ENCODE data around the gene SNRPA1. TPM values are rescaled to one million over a fixed set of nuclear protein-coding genes. Genes with fewer than 3 reads are reported as not detected.

The SNRPA1 gene
- total and polyA plus RNA-seq, 2 of the 13 experiments (the other 11 are each of a cell fraction or from before 2014, with no cell fraction given) = 41.2 to 108 TPM

DNA sequence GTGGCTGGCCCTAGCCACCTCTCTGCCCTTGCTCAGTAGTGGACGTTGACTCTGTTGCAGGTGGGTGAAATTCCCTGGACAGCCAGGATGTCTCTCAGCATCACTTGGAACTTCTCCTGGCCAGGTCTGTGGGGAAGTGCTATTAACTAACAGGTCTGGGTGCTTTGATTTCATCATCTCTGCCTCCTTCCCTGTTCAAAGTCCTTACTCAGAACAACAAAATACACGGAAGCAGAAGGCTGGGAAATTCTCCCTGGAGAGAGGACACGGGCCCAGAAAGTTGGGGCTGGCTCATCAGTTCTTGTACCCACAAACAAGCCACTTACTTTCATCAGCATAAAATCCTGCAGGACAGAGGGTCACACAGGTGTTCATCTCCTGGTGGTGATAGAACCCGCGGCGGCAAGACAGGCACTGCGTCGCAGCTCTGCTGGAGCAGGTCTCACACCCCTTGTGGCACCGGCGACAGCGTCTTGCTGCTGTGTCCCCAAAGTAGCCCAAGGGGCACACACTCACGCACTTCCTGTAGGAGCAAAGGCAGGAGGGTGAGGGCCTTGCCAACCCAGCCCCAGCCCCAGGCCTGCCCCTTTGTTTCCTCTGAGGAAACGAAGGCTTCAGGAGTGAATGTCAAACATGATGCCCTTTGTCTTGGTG, 29.6 kb upstream of the SNRPA1 start (continued):
- TF ChIP-seq TMF1 (CRISPR knock-in tag; IDR thresholded peaks at IDR 0.05; ENCODE audit: low read depth) = no peak
- no peak for TF ChIP-seq GTF3A (CRISPR knock-in tag; conservative IDR thresholded peaks at IDR 0.05)
- 0 out of 2 replicates have a peak, but pooled peaks have one; percentile 15 for TF ChIP-seq ZNF124 (CRISPR knock-in tag; IDR thresholded peaks at IDR 0.05)
- TF ChIP-seq E2F2 (CRISPR knock-in tag; IDR thresholded peaks at IDR 0.05; ENCODE audit: borderline replicate concordance) = no peak
- TF ChIP-seq ZNF550 (CRISPR knock-in tag; IDR thresholded peaks at IDR 0.05; ENCODE audit: borderline replicate concordance) = 0 out of 2 replicates have a peak, but pooled peaks have one; percentile 50
- no peak for TF ChIP-seq ZNF724P (CRISPR knock-in tag; IDR thresholded peaks at IDR 0.05; ENCODE audit: borderline replicate concordance)
- no peak for TF ChIP-seq ZNF850 (CRISPR knock-in tag; conservative IDR thresholded peaks at IDR 0.05)
- TF ChIP-seq RBAK (CRISPR knock-in tag; IDR thresholded peaks at IDR 0.05) = no peak
- TF ChIP-seq JUN (CRISPR knock-in tag; IDR thresholded peaks at IDR 0.05) = peak; percentile 19; the same call in 1 of the 2 replicates
- peak; percentile 53; the same call in 1 of the 2 replicates for TF ChIP-seq SPEN (CRISPR knock-in tag; IDR thresholded peaks at IDR 0.05; ENCODE audit: low read depth)
- TF ChIP-seq, protein P1, sequence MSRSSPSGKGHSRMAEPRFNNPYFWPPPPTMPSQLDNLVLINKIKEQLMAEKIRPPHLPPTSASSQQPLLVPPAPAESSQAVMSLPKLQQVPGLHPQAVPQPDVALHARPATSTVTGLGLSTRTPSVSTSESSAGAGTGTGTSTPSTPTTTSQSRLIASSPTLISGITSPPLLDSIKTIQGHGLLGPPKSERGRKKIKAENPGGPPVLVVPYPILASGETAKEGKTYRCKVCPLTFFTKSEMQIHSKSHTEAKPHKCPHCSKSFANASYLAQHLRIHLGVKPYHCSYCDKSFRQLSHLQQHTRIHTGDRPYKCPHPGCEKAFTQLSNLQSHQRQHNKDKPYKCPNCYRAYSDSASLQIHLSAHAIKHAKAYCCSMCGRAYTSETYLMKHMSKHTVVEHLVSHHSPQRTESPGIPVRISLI (CRISPR knock-in tag; IDR thresholded peaks at IDR 0.05; ENCODE audit: borderline replicate concordance) = no peak
- no peak for TF ChIP-seq KDM5A (IDR thresholded peaks at IDR 0.05; ENCODE audit: borderline replicate concordance, low read length)
- no peak for TF ChIP-seq GATA4 (IDR thresholded peaks at IDR 0.05; ENCODE audit: borderline replicate concordance, low read depth)
- no peak for TF ChIP-seq GABPA (IDR thresholded peaks at IDR 0.05; ENCODE audit: low read depth, low read length)
- TF ChIP-seq GABPA (CRISPR knock-in tag; IDR thresholded peaks at IDR 0.05; ENCODE audit: low read depth) = 0 out of 2 replicates have a peak, but pooled peaks have one; percentile 37
- TF ChIP-seq HNF4G (IDR thresholded peaks at IDR 0.05; ENCODE audit: borderline replicate concordance, low read depth, low read length) = peak; percentile 47; the same call in 1 of the 2 replicates
- TF ChIP-seq HNF4G (CRISPR knock-in tag; IDR thresholded peaks at IDR 0.05; ENCODE audit: borderline replicate concordance, low read depth) = no peak
- TF ChIP-seq NFE2L1 (CRISPR knock-in tag; IDR thresholded peaks at IDR 0.05; ENCODE audit: borderline replicate concordance) = no peak
- peak in 1 of 2 experiments; percentile 94; a peak in 2 of 4 replicates for TF ChIP-seq ATF4 (CRISPR knock-in tag; IDR thresholded peaks at IDR 0.05)
- no peak for TF ChIP-seq ATF7 (IDR thresholded peaks at IDR 0.05)
- 0 out of 2 replicates have a peak, but pooled peaks have one; percentile 26 for TF ChIP-seq ATF7 (CRISPR knock-in tag; IDR thresholded peaks at IDR 0.05)
- TF ChIP-seq BCL3 (CRISPR knock-in tag; IDR thresholded peaks at IDR 0.05) = no peak
- TF ChIP-seq TCF7 (IDR thresholded peaks at IDR 0.05; ENCODE audit: low read depth) = no peak
- no peak for TF ChIP-seq ZSCAN30 (CRISPR knock-in tag; IDR thresholded peaks at IDR 0.05)
- 0 out of 2 replicates have a peak, but pooled peaks have one; percentile 21 for TF ChIP-seq MED1 (CRISPR knock-in tag; IDR thresholded peaks at IDR 0.05)
- TF ChIP-seq DRAP1 (CRISPR knock-in tag; IDR thresholded peaks at IDR 0.05) = no peak
- TF ChIP-seq XRCC5 (optimal IDR thresholded peaks at IDR 0.05; ENCODE audit: low read length) = no peak

All from HepG2 (cell line).